HG03280 (cell line): ENCODE data around the gene GARIN5B.
"Not testable (repeated sequence)": the region's sequence is repeated elsewhere in the genome, so short reads cannot be mapped to it uniquely, and the experiment has no call there.

Experiments used
- ATAC-seq: cut with Tn5 transposase; IDR thresholded peaks from one replicate; pipeline ENCODE4 v1.9.1; 2021; ENCODE audit warnings: mild to moderate bottlenecking, moderate library complexity; ENCODE audit not compliant: unreplicated experiment

The GARIN5B gene

GRCh38 chr19:55328774-55329318 is 34.2 kb downstream of the GARIN5B start:
- ATAC-seq = not testable (repeated sequence)

DNA sequence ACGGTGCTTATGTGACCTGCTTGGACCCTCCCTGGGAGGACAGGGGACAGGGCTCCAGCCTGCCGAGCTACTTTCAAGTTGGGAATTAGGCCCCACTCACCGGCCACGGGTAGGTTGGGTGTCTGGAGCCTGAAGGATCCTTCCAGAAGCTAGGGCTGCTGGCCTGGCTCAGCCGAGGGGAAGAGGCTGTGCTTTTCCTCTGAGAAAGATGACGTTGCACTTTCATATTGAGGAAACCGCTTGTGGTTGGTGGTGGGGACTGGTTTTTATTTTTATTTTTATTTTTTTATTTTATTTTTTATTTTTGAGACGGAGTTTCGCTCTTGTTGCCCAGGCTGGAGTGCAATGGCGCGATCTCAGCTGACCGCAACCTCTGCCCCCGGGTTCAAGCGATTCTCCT is 37.9 kb downstream of the GARIN5B start, which contains the start of gene TMEM150B:
Gene TMEM150B, minus strand, starts transcription at position 170 of the 400 bp plus-strand sequence. CDS start 4,305 bp downstream, outside the sequence.
- ATAC-seq = no peak

DNA sequence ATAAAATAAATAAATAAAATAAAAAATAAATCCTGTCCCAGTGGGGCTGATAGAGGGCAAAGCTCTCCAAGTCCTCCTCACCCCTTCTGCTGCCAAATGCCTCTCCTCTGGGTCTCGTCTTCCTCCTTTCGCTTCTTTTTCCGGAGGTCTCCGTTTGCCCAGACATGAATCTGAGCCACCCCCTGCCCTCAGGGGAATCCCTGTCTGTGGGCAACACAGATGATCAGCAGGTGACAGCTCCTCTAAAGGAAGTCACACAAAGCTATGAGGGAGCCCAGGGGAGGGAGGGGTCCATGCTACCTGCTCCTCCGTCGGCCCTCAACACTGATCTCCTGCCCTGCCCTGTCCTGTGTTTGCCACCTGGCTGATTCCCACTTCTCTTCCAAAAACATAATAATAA is 38.4 kb downstream of the GARIN5B start:
- ATAC-seq = no peak

DNA sequence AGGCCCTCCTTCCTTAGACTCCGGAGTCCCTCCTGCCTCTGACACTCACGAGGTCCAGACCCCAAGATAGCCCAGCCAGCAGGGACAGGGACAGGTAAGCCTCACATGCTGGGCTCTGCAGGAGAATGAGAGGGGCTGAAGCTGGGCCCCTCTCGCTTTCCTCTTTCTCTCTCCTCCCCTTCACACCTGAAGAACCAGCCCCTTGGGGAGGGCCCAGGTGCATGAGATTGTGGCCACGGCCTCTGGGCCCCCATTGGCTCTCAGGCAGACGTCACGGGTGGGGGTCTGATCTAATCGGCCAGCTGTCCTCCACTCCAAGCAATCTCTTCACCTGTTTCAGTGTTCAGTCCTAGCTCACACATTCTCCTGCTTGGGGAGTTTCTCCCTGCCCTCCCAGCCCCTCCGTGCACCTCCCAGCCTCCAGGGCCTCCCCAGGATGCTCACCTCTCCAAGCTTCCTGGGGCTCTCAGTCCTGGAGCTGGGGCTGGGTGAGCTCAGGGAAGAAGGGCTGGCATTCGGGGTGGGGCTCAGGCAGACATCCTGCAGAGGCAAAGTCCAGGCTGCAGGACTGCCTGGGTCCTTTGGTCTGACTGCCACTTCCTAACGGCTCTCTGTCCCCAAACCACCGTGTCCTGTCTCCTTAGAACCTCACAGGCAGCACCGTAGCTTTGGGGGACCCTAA is 40.7 kb downstream of the GARIN5B start:
- no peak for ATAC-seq

DNA sequence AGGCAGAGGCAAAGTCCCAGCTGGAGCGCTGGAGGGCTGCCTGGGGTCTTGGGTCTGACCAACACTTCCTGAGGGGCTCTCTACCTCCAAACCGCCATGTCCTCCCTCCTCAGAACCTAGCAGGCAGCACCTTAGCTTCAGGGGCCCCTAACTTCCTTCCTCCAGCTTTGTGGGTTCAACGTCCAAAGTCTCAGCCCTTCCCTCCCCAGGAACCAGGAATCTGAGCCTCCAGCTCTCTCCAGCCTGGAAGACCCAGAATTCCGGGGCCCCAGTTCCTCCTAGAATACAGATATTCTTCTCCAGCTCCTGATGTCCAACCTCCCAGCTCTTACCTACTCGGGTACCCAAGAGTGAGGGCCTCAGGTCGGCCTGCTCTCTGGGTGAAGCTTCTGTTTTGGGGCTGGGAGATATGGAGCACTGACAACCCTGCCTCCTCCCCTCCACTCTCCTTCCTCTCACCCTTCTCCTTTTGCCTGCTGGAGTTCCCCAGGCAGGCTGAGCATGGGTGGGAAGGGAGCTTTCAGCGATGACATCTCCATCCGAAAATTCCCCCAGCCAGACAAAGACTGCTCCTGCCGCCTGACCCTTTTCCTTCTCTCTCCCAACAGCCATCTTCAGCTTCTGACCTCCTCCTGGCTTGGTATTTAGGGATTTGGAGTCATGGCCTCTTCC is 41.5 kb downstream of the GARIN5B start:
- ATAC-seq = no peak

GRCh38 chr19:55320844-55321419 is 42.1 kb downstream of the GARIN5B start:
- no peak for ATAC-seq

GRCh38 chr19:55319785-55320184 is 43.3 kb downstream of the GARIN5B start:
- no peak for ATAC-seq

GRCh38 chr19:55316646-55317045 is 46.4 kb downstream of the GARIN5B start:
- ATAC-seq = no peak

DNA sequence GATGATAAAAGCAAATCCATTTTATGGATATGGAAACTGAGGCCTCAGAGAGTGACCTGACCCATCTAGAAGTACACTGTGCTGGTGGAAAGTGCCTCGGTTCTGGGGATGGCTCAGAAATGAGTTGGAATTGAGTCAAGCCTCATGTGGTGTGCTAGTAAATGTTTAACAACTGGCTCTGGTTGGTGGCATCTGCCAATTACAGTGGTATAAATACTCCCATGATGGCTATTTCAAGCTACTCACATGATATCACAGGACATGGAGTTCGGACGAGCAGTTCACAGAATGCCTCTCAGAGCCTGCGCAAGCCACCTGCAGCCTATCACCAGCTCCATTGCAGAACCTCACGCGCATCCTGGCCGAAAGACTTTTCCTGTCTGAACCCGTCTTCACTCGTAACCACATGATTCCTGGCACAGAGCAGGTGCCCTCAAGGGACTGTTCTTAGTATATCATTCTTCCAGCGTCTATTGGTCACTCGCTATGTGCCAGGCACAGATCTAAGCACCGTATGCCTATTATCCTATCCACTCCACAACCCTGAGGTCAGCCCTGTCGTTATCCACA is 47.0 kb downstream of the GARIN5B start:
- ATAC-seq = no peak

GRCh38 chr19:55314396-55314795 is 48.7 kb downstream of the GARIN5B start:
- no peak for ATAC-seq

- ATAC-seq = no peak
Observed at GRCh38 chr19:55312621-55313512, 50.2 kb downstream of the GARIN5B start.

DNA sequence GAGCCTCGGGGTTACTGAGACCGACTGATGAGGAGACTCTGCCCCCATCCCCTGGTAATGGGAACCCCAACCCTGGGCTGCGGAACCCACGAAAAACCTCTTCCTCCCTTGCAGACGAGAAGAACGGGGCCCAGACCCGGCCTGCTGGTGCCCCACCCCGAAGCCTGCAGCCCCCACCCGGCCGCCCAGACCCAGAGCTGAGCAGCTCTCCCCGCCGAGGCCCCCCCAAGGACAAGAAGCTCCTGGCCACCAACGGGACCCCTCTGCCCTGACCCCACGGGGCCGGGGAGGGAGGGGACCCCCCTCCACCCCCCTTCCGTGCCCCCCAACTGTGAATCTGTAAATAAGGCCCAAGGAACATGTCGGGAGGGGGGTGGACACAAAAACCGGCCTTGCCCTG is 51.3 kb downstream of the GARIN5B start:
- ATAC-seq = no peak

DNA sequence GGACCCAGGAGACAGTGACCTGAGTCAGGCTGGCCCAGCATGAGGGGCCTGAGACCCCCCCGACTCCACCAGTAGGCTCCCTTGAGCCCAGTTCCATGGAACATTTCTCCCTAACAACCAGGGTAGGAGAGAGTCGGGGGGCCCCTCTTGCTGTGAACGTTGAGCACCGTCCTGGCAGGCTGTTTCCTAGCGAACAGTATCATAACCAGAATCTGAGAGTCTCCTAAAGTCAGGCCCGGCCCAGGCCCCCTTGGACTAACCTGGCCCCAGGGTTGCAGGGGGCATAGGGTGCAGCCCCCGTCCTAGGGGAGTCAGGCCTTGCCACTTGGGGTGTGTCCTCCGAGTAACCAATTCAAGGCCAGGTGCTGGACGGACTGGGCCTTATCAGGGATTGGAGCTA is 51.7 kb downstream of the GARIN5B start:
- no peak for ATAC-seq

GRCh38 chr19:55310498-55310897 is 52.6 kb downstream of the GARIN5B start:
- ATAC-seq = no peak

DNA sequence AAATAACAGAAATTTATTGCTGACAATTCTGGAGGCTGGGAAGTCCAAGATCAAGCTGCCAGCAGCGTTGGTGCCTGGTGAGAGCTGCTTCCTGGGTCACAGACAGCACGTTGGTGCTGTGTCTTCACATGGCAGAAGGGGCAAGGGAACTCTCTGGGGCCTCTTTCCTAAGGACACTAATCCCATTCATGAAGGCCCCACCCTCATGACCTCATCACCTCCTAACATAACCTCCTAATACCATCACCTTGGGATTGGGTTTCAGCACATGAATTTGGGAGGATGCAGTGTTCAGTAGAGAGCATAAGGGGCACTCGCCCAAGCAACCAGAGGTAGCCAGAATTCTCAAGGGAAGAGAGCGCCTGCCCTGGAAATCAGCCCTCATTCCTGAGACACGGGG is 53.6 kb downstream of the GARIN5B start:
- ATAC-seq = no peak

DNA sequence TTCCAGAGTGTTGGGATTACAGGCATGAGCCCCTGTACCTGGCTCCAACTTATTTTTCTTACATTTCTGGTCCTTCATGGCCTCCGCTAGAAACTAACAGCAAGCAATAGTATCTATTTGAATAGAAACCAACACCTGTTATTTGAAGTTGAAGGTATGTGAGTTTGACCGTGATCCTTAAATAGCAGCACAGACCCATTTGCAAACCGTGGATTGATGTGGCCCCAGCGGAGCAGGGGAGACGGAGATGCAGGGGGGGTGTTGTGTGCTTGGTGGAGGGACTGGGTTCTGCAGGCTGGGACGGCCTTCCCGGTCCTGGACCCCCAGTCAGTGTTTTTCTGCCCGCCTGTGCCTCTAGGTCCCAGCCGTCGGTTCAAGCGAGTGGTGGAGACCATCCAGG is 54.8 kb downstream of the GARIN5B start:
- ATAC-seq = no peak

- no peak for ATAC-seq
Observed at GRCh38 chr19:55306712-55307111, 56.3 kb downstream of the GARIN5B start.

DNA sequence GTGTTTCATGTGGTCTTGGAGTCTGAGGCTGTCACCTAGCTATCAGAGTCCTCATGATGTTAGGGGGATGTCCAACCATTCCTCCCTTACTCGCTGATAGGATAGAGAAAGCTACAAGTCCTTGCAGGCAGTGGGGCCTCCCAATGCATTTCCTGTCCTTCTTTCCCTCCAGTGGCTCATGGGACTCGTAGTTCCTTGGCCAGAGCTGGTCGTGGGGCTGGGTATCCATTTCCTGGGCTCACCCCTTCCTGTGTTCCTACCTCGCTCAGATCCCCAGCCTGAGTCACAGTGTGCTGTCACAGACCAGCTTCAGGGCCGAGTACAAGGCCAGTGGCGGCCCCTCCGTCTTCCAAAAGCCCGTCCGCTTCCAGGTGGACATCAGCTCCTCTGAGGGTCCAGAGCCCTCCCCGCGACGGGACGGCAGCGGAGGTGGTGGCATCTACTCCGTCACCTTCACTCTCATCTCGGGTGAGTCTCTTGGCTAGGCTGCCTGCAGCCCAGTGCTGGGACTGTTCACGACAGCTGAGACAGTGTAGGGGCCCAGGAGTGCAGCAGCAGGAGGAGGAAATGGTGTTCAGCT is 57.0 kb downstream of the GARIN5B start:
- ATAC-seq = no peak

GRCh38 chr19:55305491-55305890 is 57.6 kb downstream of the GARIN5B start:
- no peak for ATAC-seq

DNA sequence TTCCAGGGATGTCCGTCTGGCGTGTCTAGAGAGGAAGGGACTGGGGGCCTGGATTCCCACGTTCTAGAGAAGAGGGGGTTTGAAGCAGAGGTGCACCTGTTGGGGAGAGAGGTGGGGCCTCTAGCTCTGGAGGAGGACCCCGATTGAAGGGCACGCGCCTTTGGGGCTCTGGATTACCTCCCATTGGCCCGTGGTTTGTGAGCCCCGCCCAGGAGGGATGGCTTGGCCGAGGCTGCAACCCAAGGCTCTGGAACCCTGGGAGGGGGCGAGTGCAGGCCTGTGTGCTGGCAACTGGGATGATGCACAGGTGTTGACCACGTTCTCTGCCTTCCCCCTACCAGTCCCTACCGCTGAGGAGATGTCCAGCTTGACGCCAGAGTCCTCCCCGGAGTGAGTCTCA is 58.1 kb downstream of the GARIN5B start:
- ATAC-seq = no peak
